Astrocyte (in vitro differentiated cells and primary cell): ENCODE data around the gene VAT1L.

Source experiments
- EZH2 ChIP-seq: IDR thresholded peaks from 2 replicates; pipeline ENCODE4 v1.6.1; 2012; ENCODE audit warnings: mild to moderate bottlenecking, low read length, inconsistent platforms; ENCODE audit not compliant: insufficient read depth
- TF ChIP-seq, protein P1 (sequence below): IDR thresholded peaks from 2 replicates; pipeline ENCODE4 v1.5.1; 2011; ENCODE audit warnings: low read depth, mild to moderate bottlenecking, inconsistent platforms, low read length, moderate library complexity; ENCODE audit not compliant: insufficient read depth

DNA sequence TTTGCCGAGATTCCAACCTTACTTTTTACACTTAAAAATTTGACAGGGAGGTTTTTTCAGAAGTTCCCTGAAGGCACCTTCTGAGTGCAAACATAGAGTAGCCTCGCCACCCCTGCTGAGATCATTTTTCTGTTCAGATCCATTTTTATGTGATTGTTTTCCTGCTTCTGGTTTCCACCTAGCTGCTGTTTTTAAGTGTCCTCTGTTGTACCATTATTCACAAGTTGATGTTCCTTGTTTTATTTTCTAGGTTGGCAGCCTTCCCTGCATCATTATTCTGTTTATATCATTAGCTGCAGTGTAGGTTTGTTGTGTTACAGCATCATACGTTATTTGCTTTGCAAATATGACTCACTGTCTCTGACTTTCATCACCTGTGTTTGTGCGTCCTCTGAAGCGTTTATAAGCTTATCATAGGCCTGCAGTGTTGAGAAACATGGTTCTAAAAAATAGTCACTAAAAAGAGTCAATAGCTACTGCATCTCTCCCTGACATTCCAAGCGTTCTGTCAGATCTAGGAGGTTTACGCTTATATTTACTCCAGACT, 117.1 kb downstream of the VAT1L start:
- TF ChIP-seq, protein P1, sequence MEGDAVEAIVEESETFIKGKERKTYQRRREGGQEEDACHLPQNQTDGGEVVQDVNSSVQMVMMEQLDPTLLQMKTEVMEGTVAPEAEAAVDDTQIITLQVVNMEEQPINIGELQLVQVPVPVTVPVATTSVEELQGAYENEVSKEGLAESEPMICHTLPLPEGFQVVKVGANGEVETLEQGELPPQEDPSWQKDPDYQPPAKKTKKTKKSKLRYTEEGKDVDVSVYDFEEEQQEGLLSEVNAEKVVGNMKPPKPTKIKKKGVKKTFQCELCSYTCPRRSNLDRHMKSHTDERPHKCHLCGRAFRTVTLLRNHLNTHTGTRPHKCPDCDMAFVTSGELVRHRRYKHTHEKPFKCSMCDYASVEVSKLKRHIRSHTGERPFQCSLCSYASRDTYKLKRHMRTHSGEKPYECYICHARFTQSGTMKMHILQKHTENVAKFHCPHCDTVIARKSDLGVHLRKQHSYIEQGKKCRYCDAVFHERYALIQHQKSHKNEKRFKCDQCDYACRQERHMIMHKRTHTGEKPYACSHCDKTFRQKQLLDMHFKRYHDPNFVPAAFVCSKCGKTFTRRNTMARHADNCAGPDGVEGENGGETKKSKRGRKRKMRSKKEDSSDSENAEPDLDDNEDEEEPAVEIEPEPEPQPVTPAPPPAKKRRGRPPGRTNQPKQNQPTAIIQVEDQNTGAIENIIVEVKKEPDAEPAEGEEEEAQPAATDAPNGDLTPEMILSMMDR = no peak
- no peak for TF ChIP-seq EZH2
